K562 (cell line): ENCODE results near the gene AP1M1. TPM values are rescaled to one million over a fixed set of nuclear protein-coding genes. Genes with fewer than 3 reads are reported as not detected.

Source experiments
- ELF2 ChIP-seq: fragments of 250-450 bp; sonication (Bioruptor Pico); IDR thresholded peaks from 2 replicates; pipeline ENCODE4 v1.5.0; 2021; ENCODE audit warnings: mild to moderate bottlenecking
- FIP1L1 ChIP-seq: fragments of 200-400 bp; formaldehyde crosslinking; IDR thresholded peaks from 2 replicates; pipeline ENCODE4 v1.6.1; 2018; ENCODE audit warnings: mild to moderate bottlenecking, low read depth, low read length; ENCODE audit not compliant: poor library complexity, severe bottlenecking
- HDGF ChIP-seq: fragments of 450-650 bp; IDR thresholded peaks from 2 replicates; pipeline ENCODE4 v1.6.1; 2016
- KLF16 ChIP-seq: IDR thresholded peaks from 2 replicates; pipeline ENCODE4 v1.6.1; 2016; ENCODE audit warnings: antibody characterized with exemption
- NFXL1 ChIP-seq: fragments of 450-650 bp; formaldehyde crosslinking; IDR thresholded peaks from 2 replicates; pipeline ENCODE4 v1.4.0; 2021; ENCODE audit warnings: mild to moderate bottlenecking
- PTTG1 ChIP-seq: fragments of 450-650 bp; IDR thresholded peaks from 2 replicates; pipeline ENCODE4 v1.6.1; 2016; ENCODE audit warnings: low read depth, mild to moderate bottlenecking, missing genetic modification characterization, missing compliant biosample characterization
- RB1 ChIP-seq: fragments of 450-650 bp; IDR thresholded peaks from 2 replicates; pipeline ENCODE4 v1.6.1; 2017; ENCODE audit warnings: low read depth, mild to moderate bottlenecking
- RBFOX2 ChIP-seq: fragments of 200-400 bp; formaldehyde crosslinking; IDR thresholded peaks from 2 replicates; pipeline ENCODE4 v1.6.1; 2017; ENCODE audit warnings: low read depth, mild to moderate bottlenecking, low read length, moderate library complexity
- SOX6 ChIP-seq: fragments of 450-650 bp; IDR thresholded peaks from 2 replicates; pipeline ENCODE4 v1.6.1; 2014; ENCODE audit warnings: mild to moderate bottlenecking
- SRSF3 ChIP-seq: fragments of 200-400 bp; formaldehyde crosslinking; IDR thresholded peaks from 2 replicates; pipeline ENCODE4 v1.6.1; 2016; ENCODE audit warnings: mild to moderate bottlenecking, low read length, moderate library complexity; ENCODE audit not compliant: insufficient read depth
- TCF3 ChIP-seq: sonication (generic); formaldehyde crosslinking; IDR thresholded peaks from 2 replicates; pipeline ENCODE4 v1.4.0; 2020; ENCODE audit warnings: mild to moderate bottlenecking, missing genetic modification reagents
- ZC3H11A ChIP-seq: IDR thresholded peaks from 2 replicates; pipeline ENCODE4 v1.6.1; 2012; ENCODE audit warnings: low read depth, low read length, improper control_type of control experiment
- ZNF174 ChIP-seq: fragments of 250-450 bp; sonication (Bioruptor Pico); IDR thresholded peaks from 2 replicates; pipeline ENCODE4 v1.4.0; 2020; ENCODE audit warnings: mild to moderate bottlenecking
- polyA plus RNA-seq, 8 experiments: library from polyadenylated mRNA; depleted of rRNA in 4 of 8; stranded (reverse) in 5 of 8; unstranded in 3 of 8; fragments of >200 nt; fragmentation: Nextera tagmentation in 2 of 8; fragmentation: Illumina TruSeq in 1 of 8; extraction: Ambion mirVana in 2 of 8; extraction: Trizol in 1 of 8; gene quantifications; 2 replicates each; pipeline versions ENCODE4 v1.2.1 to v1.2.3, GENCODE V29; 2011 to 2014; ENCODE audit warnings: inconsistent platforms in 1 of 8, missing spikeins in 1 of 8
- total RNA-seq, 7 experiments: library from RNA; depleted of rRNA in 6 of 7; stranded (reverse); fragments of >200 nt in 6 of 7; fragmentation: Illumina TruSeq in 2 of 7; extraction: Trizol in 2 of 7; gene quantifications; 2 replicates each; pipeline versions ENCODE4 v1.2.1 to v1.2.3, GENCODE V29; 2011 to 2021; ENCODE audit warnings: low replicate concordance in 1 of 7
- TF ChIP-seq, protein P1 (sequence below): sonication (generic); formaldehyde crosslinking; IDR thresholded peaks from 2 replicates; pipeline ENCODE4 v1.8.1; 2023; ENCODE audit warnings: missing genetic modification reagents, mild to moderate bottlenecking, borderline replicate concordance
- TF ChIP-seq, protein P2 (sequence below): fragments of 250-450 bp; sonication (Bioruptor Pico); IDR thresholded peaks from 2 replicates; pipeline ENCODE4 v1.4.0; 2020; ENCODE audit warnings: mild to moderate bottlenecking, moderate library complexity
- TF ChIP-seq, protein P3 (sequence below): IDR thresholded peaks from 2 replicates; pipeline ENCODE4 v1.6.1; 2011; ENCODE audit warnings: borderline replicate concordance, low read depth, mild to moderate bottlenecking, moderate library complexity, low read length; ENCODE audit not compliant: insufficient read depth, poor library complexity, severe bottlenecking
- TF ChIP-seq, protein P4 (sequence below): IDR thresholded peaks from 2 replicates; pipeline ENCODE4 v1.6.1; 2016; ENCODE audit warnings: missing genetic modification characterization, missing compliant biosample characterization

Gene AP1M1
- total and polyA plus RNA-seq, 9 of the 15 experiments (the other 6 are each of a cell fraction or from before 2014, with no cell fraction given) = 0.87 to 56.2 (median 29.1) TPM

DNA sequence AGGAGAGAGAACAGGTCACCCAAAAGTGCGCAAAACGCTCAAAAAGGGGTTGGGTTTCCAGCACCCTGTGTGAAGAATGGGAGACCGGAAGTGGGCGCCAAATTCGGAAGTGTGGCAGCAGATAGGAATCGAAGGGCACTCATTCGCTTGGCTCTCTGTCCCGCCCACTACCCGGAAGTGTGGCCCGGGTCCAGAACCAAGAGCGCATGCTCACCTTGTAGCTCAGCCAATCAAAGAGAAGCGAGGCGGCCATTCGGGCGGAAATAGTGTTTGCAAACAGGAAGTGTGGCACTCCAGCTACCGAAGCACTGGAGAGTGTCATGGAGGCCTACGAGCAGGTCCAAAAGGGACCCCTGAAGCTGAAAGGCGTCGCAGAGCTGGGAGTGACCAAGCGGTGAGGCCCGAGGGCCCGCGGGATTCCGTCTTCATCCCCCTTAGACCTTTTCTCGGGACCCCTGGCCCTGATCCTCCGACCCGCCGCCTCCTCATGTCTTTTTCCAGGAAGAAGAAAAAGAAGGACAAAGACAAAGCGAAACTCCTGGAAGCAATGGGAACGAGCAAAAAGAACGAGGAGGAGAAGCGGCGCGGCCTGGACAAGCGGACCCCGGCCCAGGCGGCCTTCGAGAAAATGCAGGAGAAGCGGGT lies 12.5 kb upstream of the AP1M1 start, which contains the start of gene FAM32A (continued):
- TF ChIP-seq, protein P1, sequence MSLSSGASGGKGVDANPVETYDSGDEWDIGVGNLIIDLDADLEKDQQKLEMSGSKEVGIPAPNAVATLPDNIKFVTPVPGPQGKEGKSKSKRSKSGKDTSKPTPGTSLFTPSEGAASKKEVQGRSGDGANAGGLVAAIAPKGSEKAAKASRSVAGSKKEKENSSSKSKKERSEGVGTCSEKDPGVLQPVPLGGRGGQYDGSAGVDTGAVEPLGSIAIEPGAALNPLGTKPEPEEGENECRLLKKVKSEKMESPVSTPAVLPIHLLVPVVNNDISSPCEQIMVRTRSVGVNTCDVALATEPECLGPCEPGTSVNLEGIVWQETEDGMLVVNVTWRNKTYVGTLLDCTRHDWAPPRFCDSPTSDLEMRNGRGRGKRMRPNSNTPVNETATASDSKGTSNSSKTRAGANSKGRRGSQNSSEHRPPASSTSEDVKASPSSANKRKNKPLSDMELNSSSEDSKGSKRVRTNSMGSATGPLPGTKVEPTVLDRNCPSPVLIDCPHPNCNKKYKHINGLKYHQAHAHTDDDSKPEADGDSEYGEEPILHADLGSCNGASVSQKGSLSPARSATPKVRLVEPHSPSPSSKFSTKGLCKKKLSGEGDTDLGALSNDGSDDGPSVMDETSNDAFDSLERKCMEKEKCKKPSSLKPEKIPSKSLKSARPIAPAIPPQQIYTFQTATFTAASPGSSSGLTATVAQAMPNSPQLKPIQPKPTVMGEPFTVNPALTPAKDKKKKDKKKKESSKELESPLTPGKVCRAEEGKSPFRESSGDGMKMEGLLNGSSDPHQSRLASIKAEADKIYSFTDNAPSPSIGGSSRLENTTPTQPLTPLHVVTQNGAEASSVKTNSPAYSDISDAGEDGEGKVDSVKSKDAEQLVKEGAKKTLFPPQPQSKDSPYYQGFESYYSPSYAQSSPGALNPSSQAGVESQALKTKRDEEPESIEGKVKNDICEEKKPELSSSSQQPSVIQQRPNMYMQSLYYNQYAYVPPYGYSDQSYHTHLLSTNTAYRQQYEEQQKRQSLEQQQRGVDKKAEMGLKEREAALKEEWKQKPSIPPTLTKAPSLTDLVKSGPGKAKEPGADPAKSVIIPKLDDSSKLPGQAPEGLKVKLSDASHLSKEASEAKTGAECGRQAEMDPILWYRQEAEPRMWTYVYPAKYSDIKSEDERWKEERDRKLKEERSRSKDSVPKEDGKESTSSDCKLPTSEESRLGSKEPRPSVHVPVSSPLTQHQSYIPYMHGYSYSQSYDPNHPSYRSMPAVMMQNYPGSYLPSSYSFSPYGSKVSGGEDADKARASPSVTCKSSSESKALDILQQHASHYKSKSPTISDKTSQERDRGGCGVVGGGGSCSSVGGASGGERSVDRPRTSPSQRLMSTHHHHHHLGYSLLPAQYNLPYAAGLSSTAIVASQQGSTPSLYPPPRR (CRISPR knock-in tag) = no peak
- TF ChIP-seq ZC3H11A = no peak
- no peak for TF ChIP-seq TCF3 (CRISPR knock-in tag)
- TF ChIP-seq FIP1L1 = no peak
- TF ChIP-seq, protein P2, sequence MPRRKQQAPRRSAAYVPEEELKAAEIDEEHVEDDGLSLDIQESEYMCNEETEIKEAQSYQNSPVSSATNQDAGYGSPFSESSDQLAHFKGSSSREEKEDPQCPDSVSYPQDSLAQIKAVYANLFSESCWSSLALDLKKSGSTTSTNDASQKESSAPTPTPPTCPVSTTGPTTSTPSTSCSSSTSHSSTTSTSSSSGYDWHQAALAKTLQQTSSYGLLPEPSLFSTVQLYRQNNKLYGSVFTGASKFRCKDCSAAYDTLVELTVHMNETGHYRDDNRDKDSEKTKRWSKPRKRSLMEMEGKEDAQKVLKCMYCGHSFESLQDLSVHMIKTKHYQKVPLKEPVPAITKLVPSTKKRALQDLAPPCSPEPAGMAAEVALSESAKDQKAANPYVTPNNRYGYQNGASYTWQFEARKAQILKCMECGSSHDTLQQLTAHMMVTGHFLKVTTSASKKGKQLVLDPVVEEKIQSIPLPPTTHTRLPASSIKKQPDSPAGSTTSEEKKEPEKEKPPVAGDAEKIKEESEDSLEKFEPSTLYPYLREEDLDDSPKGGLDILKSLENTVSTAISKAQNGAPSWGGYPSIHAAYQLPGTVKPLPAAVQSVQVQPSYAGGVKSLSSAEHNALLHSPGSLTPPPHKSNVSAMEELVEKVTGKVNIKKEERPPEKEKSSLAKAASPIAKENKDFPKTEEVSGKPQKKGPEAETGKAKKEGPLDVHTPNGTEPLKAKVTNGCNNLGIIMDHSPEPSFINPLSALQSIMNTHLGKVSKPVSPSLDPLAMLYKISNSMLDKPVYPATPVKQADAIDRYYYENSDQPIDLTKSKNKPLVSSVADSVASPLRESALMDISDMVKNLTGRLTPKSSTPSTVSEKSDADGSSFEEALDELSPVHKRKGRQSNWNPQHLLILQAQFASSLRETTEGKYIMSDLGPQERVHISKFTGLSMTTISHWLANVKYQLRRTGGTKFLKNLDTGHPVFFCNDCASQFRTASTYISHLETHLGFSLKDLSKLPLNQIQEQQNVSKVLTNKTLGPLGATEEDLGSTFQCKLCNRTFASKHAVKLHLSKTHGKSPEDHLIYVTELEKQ (CRISPR knock-in tag) = no peak
- no peak for TF ChIP-seq SOX6
- TF ChIP-seq, protein P3, sequence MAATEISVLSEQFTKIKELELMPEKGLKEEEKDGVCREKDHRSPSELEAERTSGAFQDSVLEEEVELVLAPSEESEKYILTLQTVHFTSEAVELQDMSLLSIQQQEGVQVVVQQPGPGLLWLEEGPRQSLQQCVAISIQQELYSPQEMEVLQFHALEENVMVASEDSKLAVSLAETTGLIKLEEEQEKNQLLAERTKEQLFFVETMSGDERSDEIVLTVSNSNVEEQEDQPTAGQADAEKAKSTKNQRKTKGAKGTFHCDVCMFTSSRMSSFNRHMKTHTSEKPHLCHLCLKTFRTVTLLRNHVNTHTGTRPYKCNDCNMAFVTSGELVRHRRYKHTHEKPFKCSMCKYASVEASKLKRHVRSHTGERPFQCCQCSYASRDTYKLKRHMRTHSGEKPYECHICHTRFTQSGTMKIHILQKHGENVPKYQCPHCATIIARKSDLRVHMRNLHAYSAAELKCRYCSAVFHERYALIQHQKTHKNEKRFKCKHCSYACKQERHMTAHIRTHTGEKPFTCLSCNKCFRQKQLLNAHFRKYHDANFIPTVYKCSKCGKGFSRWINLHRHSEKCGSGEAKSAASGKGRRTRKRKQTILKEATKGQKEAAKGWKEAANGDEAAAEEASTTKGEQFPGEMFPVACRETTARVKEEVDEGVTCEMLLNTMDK = no peak
- peak; percentile 94 for TF ChIP-seq RBFOX2
- TF ChIP-seq RB1 = peak; percentile 38; the same call in 1 of the 2 replicates
- TF ChIP-seq HDGF = no peak
- no peak for TF ChIP-seq ZNF174
- peak; percentile 94 for TF ChIP-seq ELF2 (CRISPR knock-in tag)
- TF ChIP-seq, protein P4, sequence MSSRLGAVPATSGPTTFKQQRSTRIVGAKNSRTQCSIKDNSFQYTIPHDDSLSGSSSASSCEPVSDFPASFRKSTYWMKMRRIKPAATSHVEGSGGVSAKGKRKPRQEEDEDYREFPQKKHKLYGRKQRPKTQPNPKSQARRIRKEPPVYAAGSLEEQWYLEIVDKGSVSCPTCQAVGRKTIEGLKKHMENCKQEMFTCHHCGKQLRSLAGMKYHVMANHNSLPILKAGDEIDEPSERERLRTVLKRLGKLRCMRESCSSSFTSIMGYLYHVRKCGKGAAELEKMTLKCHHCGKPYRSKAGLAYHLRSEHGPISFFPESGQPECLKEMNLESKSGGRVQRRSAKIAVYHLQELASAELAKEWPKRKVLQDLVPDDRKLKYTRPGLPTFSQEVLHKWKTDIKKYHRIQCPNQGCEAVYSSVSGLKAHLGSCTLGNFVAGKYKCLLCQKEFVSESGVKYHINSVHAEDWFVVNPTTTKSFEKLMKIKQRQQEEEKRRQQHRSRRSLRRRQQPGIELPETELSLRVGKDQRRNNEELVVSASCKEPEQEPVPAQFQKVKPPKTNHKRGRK (tag) = no peak
- TF ChIP-seq NFXL1 (CRISPR knock-in tag) = no peak
- no peak for TF ChIP-seq SRSF3
- TF ChIP-seq KLF16 = no peak
- no peak for TF ChIP-seq PTTG1 (tag)
